Stimulated activated CD8-positive, alpha-beta memory T cell treated with anti-CD3 and anti-CD28 coated beads, Interleukin-12 subunit alpha, Interleukin-12 subunit beta, amount 100 ng/mL, for 4 hours (primary cell): ENCODE measurements around the gene TIGAR.

ENCODE experiments used
- DNase-seq: peaks from one replicate; pipeline ENCODE4 v3.0.0-alpha.2; 2020; ENCODE audit warnings: low read depth

Gene TIGAR

DNA sequence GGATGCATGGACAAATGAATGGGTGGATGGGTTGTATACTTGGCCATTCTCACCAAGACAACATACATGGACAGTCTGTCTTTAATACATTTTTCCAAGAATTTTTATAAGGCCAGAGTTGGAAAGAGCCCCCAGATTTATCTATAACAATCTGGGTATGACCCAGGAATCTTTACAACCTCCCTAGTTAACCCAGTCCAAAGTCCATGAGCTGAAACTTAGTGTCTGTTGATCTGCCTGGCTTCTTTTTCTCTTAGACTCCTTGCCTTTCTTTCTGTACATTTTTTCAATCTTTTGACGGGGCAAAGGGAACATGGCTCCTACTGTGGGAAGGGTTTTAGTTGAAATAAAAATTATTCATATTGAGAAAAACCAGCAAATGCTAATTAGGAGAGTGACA, 57.8 kb downstream of the TIGAR start:
- no peak for DNase-seq

DNA sequence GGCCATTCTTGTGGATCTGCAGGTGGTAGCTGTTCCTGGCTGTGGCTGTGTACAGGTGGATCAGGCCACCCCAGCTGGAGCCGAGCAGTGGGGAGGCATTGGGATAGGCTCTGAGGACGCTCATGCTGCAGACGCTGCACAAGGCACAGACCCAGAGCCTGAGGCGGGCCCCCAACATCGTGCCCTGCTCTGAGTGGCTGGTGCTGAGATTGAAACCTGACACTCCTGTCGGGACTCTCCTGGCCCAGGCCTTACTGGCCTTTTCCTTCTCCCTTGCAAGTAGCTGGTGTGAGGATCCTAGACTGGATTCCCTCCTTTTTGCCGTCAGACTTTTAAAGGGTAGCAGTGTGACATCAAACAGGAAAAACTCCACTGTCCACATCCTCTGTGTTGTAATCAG, 58.4 kb downstream of the TIGAR start, which contains the start of gene FGF23:
TSS of gene FGF23 (minus strand) at position 308 of the 400 bp plus-strand sequence. CDS start at position 178, 130 bp downstream.
- DNase-seq = no peak

DNA sequence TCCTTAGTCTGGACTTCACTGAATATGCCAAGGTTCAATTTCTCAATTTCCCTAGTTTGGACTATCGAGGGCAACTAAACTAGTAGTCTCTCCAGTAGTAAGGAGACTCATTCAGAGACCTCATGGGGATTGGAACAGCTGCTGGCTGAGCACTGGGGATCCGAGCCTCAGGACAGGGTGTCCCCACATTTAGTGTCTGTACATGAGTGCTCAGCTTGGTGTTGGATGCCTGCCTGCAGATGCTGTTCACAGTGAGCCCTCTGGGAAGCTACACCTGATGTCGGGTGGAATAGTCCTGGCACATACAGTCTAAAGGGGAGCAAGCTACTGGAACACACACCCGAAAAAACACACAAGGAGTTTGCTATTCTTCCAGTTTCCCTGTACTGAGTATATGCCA, 59.3 kb downstream of the TIGAR start:
- DNase-seq = no peak

DNA sequence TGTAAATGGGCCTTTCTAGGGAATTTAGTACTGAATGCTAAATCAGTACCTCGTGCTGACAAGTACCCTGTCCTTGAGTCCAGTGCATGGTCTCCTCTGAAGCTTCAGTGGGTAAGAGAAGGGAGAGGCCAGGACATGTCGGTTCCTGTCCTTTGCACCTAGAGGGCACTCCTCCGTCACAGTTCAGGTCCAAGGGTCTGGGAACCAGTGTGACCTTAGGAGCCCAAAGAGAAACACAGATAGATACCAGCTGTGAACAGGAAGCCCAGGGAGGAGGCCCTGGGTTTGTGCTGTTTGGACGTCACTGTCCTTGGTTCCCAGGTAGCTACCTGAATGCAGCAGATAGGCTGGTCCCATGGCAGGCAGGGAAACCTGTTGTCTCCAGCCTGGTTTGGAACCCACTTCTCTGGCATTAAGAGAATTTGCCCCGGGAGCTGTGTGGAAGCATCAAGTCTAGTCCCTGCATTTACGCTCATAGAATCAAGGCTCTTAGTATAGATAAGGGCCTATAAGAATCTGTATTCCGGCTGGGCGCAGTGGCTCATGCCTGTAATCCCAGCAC, 62.4 kb downstream of the TIGAR start:
- no peak for DNase-seq

DNA sequence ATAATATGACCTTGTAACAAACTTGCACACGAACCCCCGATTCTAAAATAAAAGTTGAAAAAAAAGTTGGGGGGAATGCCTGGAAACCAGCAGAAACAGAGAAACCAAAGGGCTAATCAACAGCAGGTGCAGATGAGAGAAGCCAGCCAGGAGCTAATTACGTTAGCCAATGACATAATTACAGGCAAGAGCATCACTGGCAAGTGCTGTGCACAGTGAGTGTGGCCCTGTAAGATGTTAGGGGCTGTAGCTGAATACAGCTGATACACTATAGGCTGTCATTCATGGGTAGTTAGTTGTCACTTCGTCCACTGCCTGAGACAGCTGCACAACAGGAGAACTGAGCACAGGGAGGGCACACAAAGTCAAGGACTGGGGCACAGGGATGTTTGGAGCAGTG, 65.8 kb downstream of the TIGAR start:
- DNase-seq = no peak

DNA sequence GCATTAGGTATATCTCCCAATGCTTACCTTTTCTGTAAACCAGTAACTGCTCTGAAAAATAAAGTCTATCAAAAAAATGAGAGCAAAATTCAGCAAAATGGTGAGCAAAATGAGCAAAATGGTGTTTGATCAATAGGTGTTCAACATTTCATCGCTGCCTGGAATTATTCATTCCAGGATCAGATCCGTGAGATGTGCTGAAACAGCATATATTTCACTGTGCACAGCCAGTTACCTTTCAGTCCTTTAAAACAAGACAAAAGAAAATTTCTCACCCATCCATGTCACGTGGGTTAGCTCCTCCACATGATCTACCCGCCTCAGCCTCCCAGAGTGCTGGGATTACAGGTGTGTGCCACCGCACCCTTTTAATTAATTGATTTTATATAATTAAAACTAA, 66.6 kb downstream of the TIGAR start:
- DNase-seq = no peak

DNA sequence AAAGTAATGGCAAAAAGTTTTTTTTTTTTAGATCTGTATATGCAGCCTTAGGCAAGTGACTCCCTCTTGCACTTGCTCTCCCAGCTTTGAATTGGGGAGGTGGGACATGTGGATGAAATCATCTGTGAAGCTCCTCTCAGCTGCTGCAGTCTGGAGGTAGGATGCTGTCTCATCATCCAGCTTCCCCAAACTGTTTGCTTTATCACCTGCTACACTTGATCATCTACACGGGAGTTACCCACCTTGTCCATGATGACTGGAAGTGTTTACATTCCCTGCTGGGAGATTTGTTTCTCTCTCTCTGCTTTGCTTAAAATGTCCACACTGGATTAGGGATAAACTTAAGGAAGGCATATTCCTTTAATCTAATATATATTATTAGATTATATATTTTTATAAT, 67.0 kb downstream of the TIGAR start:
- no peak for DNase-seq

DNA sequence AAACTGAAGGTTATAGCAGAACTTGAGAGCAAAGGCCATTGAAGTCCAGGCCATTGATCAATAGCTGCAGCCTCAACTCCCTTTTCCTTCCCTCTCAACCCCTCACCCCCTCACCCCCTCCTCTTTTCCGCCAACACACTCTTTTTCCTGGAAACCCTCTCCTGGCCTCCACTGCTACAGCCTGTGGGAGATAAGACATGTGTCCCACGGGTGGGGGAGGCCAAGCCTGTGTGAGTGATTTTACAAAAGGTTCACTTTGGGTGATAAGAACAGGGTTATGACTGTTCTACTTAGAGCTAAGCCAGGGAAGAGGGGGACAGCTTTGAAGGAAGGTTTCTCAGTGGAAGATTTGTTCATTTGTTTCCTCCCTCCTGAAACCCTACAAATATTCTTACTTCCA, 67.6 kb downstream of the TIGAR start:
- DNase-seq = no peak

DNA sequence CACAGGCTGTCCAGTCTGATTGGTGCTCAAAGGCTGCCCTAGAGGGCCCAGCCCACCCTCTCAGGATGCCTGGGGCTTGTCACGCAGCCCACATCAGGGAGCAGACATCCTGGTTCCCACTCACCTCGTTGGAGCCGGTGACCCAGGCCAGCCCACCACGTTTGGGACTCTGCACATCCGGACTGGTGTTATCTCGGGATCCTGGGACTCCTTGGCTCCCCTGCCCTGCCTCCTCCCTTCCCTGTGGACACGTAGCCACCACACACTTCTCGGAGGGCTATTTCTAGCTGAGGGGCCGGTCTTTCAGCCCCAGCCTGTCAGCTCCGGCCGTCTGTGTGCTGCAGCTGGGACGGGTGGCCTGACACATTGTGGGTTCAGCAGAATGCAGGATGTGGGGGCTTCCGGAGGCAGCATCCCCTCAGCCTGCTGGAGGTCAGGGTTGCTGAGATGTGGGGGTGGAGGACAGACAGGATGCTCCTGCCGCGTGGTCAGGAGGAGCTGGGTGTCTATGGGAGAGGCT, 71.3 kb downstream of the TIGAR start:
- DNase-seq = no peak

DNA sequence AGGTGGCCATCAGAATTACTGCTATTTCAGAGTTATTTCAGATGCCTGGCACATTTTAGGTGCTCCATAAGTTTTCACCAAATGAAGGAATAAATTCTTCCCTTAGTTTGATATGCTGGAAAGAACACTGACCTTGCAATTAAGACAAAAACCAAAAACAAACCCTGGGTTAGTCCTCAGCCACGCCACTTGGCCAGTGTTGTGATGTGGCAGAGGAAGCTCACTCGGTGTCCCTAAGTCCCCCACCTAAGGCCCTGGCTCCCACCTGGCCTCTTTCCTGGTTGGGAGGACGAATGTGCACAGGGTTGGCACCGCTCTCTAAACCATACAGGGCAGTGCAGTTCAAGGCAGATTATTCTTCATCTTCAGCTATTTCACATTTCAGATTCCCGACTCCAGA, 72.2 kb downstream of the TIGAR start:
- DNase-seq = no peak

DNA sequence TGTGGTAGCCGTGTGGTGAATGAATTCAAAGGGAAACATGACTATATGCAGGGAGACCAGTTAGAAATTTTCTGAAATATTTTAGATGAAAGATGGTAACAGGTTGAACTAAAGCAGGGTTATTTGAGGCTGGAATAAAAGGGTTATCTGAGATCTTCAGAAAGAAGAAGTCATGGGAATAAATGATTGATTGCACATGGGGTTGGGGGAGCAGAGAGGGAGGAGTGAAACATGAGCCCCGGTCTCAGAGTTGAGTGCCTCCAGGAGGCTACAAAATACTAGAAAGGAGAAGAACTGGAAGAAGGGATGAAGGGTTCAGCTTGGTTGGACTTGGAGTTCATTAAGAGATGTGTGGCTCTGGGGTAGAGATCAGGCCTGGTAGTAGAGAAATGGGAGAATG, 74.8 kb downstream of the TIGAR start:
- no peak for DNase-seq

DNA sequence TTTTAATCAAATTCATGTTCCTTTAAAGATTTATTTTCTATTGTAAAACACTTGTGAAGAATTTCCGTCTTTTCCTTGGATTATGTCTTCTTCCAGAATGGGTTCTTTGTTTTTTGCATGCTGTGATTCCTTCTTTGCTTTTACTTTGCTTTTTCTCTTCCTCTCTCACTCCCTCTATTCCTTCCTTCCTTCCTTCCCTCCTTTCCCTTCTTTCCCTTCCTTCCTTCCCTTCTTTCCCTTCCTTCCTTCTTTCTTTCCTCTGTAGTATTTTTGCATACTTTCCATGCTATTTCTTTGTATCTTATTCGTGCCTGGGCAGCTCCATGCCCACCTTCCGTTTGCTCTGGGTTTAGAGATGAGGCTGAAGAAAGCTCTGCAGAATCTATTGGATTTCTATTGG, 80.1 kb downstream of the TIGAR start:
- DNase-seq = no peak

DNA sequence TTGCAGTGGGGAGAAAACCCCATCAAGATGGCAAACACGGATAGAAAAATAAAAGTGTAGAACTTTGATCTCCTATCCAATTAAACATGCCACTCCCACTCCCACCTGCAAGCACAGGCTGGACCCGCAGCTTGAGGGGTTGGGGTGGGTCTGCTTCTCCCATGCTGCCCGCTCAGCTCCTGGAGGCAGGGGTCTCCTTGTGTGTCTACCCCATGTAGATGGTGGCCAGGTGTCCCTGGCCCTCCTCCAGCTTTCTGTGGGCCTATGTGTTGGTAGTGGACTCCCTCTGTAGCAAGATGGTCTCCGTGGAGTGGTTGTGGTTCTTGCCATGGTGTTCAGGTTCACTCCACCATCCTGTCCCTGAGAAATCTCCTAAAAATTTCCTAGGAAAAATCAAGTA, 82.0 kb downstream of the TIGAR start:
- no peak for DNase-seq
